Heart left ventricle (tissue), 16 donors: Measurements from ENCODE around the gene SETD6. TPM values are rescaled to one million over a fixed set of nuclear protein-coding genes. Genes with fewer than 3 reads are reported as not detected.

ENCODE experiments used
- ATAC-seq, 4 donors: fragments of 200-7000 bp; cut with Tn5 transposase; one replicate each; pipeline ENCODE4 v1.9.1; 2020 to 2022; ENCODE audit warnings: moderate library complexity in 4 of 4, mild to moderate bottlenecking in 3 of 4, moderate number of reproducible peaks in 1 of 4
- DNase-seq, 5 donors: peaks; one replicate each; pipeline ENCODE4 v3.0.0-alpha.2; 2020
- H3K27ac ChIP-seq, 12 donors: fragments of 200-600 bp; sonication (generic) in 4 of 12; one replicate each; pipeline versions ENCODE4 v1.5.0 to v1.8.0; 2016 to 2022; ENCODE audit warnings: mild to moderate bottlenecking in 2 of 12
- H3K27me3 ChIP-seq, 9 donors: fragments of 200-600 bp; sonication (generic) in 2 of 9; one replicate each; pipeline versions ENCODE4 v1.5.1 to v1.8.0; 2016 to 2022; ENCODE audit warnings: mild to moderate bottlenecking in 3 of 9
- H3K36me3 ChIP-seq, 9 donors: fragments of 200-600 bp; sonication (generic) in 2 of 9; one replicate each; pipeline versions ENCODE4 v1.5.0 to v1.8.0; 2018 to 2022; ENCODE audit warnings: mild to moderate bottlenecking in 2 of 9
- H3K4me1 ChIP-seq, 12 donors: fragments of 200-600 bp; sonication (generic) in 4 of 12; one replicate each; pipeline versions ENCODE4 v1.5.0 to v1.8.0; 2016 to 2022; ENCODE audit warnings: mild to moderate bottlenecking in 3 of 12
- H3K4me3 ChIP-seq, 12 donors: fragments of 200-600 bp; sonication (generic) in 4 of 12; one replicate each; pipeline versions ENCODE4 v1.5.0 to v1.8.0; 2017 to 2022; ENCODE audit warnings: mild to moderate bottlenecking in 9 of 12, moderate library complexity in 4 of 12
- H3K9me3 ChIP-seq, 12 donors: fragments of 200-600 bp; sonication (generic) in 4 of 12; one replicate each; pipeline versions ENCODE4 v1.5.0 to v1.8.0; 2016 to 2022; ENCODE audit warnings: mild to moderate bottlenecking in 1 of 12
- CTCF ChIP-seq, 12 donors: fragments of 200-600 bp; sonication (generic) in 4 of 12; IDR thresholded peaks; one replicate each; pipeline versions ENCODE4 v1.5.0 to v1.8.0; 2018 to 2022; ENCODE audit warnings: antibody characterized with exemption in 12 of 12, mild to moderate bottlenecking in 5 of 12
- POLR2A ChIP-seq, 2 donors: fragments of 450-650 bp; IDR thresholded peaks; one replicate each; pipeline ENCODE4 v1.6.1; 2017; ENCODE audit warnings: antibody characterized with exemption in 2 of 2, mild to moderate bottlenecking in 2 of 2, moderate library complexity in 2 of 2
- WGBS, 4 donors: extraction: QIAGEN DNeasy Blood & Tissue Kit in 2 of 4; methylation state at CpG; one replicate each; pipeline versions ENCODE4 v1.1.5 to v1.1.7; 2013 to 2018; 5-methylcytosine and 5-hydroxymethylcytosine counted together
- intact Hi-C, 10 donors: fragments of 100-400 bp; cut with DNase I; formaldehyde crosslinking; loops; one replicate each; pipeline versions ENCODE4 v1.11.1 to v1.14.2; 2022
- polyA plus RNA-seq, 2 donors: library from polyadenylated mRNA; stranded (reverse); fragments of 200-250 nt; gene quantifications; one replicate each; pipeline ENCODE4 v1.2.3, GENCODE V29; 2013
- total RNA-seq, 9 donors: library from RNA; depleted of rRNA in 2 of 9; stranded (reverse); fragments of >200 nt in 2 of 9; fragmentation: NEBNext Ultra II Directional in 3 of 9; extraction: Animal tissue kit (Norgen Biotek cat#: 25700) in 3 of 9; gene quantifications; one replicate each; pipeline versions ENCODE4 v1.1.0 to v1.2.4, GENCODE V29; 2016 to 2023
- donor health status: ischemic (EF 13 %, LVEDD 7.1; RV severe dilation, severe dysfunction).
- donor health status: healthy with polysubstance abuse.
- donor health status: DM: no; HTN: yes; CAD: no.
- donor health status: DM: no; HTN: no; CAD: no.
- donor health status: ischemic (EF 25% LVEDD 6.9; RV normal size, moderate dysfunction).
- donor health status: ischemic (EF 25% LVEDD 5.7; RV mildly dilated, moderate dysfunction).
- donor health status: healthy.
- donor health status: DM: yes; HTN: yes; CAD: no.
- donor health status: ischemic (EF 35%, LVEDD 5.7; RV mildly dilated, moderate dysfunction).
- donor health status: nonischemic (EF 11% LVEDD 7.7; RV severe dilation, severe dysfunction).
- donor health status: DM: yes; HTN: yes; CAD: no.
- donor health status: PGD.
- donor health status: ischemic (EF 29% LVEDD 5.4; RV normal size, mild dysfunction).
- donor health status: nonischemic (EF 23%, LVEDD 6.1; RV moderate dilation, normal function).

The SETD6 gene
- total and polyA plus RNA-seq, 11 donors: 10.1 to 18.0 (median 14.3) TPM

- H3K36me3 ChIP-seq: peaks cover 2 to 100% (median 98%) of the 10 kb centered on the region in 9 donors
- H3K27ac ChIP-seq: peak overlapping the region; percentile 12 to 72 (median 45)
- H3K4me3 ChIP-seq: no peak overlapping the region
- WGBS, 4 donors: 34 to 60% (median 43%) methylated on average over 2 of the region's 2 CpGs
- H3K9me3 ChIP-seq: no peaks in the 10 kb centered on the region
- H3K27me3 ChIP-seq: no peaks in the 10 kb centered on the region
- peak; percentile 48 to 74 (median 56) for ATAC-seq
- H3K4me1 ChIP-seq: peaks cover 0 to 32% (median 3%) of the 10 kb centered on the region in 12 donors
- no peak for TF ChIP-seq POLR2A (IDR thresholded peaks at IDR 0.05)
- TF ChIP-seq CTCF (IDR thresholded peaks at IDR 0.05): no peak
- intact Hi-C loops: loop anchor here in 1 of 10 donors (5.0 kb wide), 1 partner anchor 34 kb away; no protein-coding TSS in a partner anchor
- DNase-seq: no peak
Measured at GRCh38 chr16:58548378-58548777, 33.1 kb downstream of the SETD6 start.

GRCh38 chr16:58551496-58551895, 36.2 kb downstream of the SETD6 start:
- H3K36me3 ChIP-seq: peaks cover 0 to 100% (median 98%) of the 10 kb centered on the region in 9 donors
- no peak overlapping the region for H3K4me3 ChIP-seq
- H3K9me3 ChIP-seq: no peaks in the 10 kb centered on the region
- intact Hi-C loops: no loop called here
- peaks cover 0 to 32% (median 5%) of the 10 kb centered on the region in 12 donors for H3K4me1 ChIP-seq
- peak overlapping the region in 5 of 12 donors; percentile 6 to 35 (median 26) for H3K27ac ChIP-seq
- no peaks in the 10 kb centered on the region for H3K27me3 ChIP-seq
- 39 to 67% (median 48%) methylated on average over 3 of the region's 3 CpGs for WGBS, 4 donors
- ATAC-seq (peak; percentile 90 to 95 (median 92)), DNase-seq (peak in 4 of 5 donors; percentile 44 to 73 (median 60))
- no peak for TF ChIP-seq POLR2A (IDR thresholded peaks at IDR 0.05)
- no peak for TF ChIP-seq CTCF (IDR thresholded peaks at IDR 0.05)

- WGBS, 4 donors: 52 to 60% (median 58%) methylated on average over 2 of the region's 2 CpGs
- H3K36me3 ChIP-seq: peaks cover 0 to 99% (median 89%) of the 10 kb centered on the region in 9 donors
- ATAC-seq: peak in 1 of 4 donors; percentile 39
Measured at GRCh38 chr16:58556678-58557077, 41.4 kb downstream of the SETD6 start.

GRCh38 chr16:58563235-58563634, 47.9 kb downstream of the SETD6 start:
- H3K4me1 ChIP-seq: peaks cover 0 to 2% (median 0%) of the 10 kb centered on the region in 12 donors
- no peaks in the 10 kb centered on the region for H3K9me3 ChIP-seq
- intact Hi-C loops: no loop called here
- DNase-seq (no peak), ATAC-seq (no peak)
- no peak overlapping the region for H3K4me3 ChIP-seq
- H3K36me3 ChIP-seq: peaks cover 0 to 96% (median 75%) of the 10 kb centered on the region in 9 donors
- no peaks in the 10 kb centered on the region for H3K27me3 ChIP-seq
- no peak overlapping the region for H3K27ac ChIP-seq
- TF ChIP-seq CTCF (IDR thresholded peaks at IDR 0.05) (no peak), POLR2A (IDR thresholded peaks at IDR 0.05) (no peak)

More at GRCh38 chr16:58556678-58557077, 41.4 kb downstream of the SETD6 start:
- intact Hi-C loops: no loop called here
- Histone ChIP-seq H3K27ac (no peak overlapping the region), H3K4me3 (no peak overlapping the region), H3K4me1 (peaks cover 0 to 15% (median 2%) of the 10 kb centered on the region in 12 donors), H3K27me3 (no peaks in the 10 kb centered on the region), H3K9me3 (no peaks in the 10 kb centered on the region)
- TF ChIP-seq CTCF (IDR thresholded peaks at IDR 0.05) (no peak), POLR2A (IDR thresholded peaks at IDR 0.05) (no peak)
- no peak for DNase-seq
